Measurements from ENCODE around the gene UNC119.

Gene UNC119

GRCh38 chr17:28541439-28541838 lies 11.0 kb downstream of the UNC119 start:
- no peak overlapping the region for H3K4me3 ChIP-seq (ENCODE audit: low read depth, low read length)
- TF ChIP-seq CTCF (IDR thresholded peaks at IDR 0.05; ENCODE audit: low read depth, low read length, missing control alignments): no peak
- DNase-seq (ENCODE audit: low read depth): no peak

DNA sequence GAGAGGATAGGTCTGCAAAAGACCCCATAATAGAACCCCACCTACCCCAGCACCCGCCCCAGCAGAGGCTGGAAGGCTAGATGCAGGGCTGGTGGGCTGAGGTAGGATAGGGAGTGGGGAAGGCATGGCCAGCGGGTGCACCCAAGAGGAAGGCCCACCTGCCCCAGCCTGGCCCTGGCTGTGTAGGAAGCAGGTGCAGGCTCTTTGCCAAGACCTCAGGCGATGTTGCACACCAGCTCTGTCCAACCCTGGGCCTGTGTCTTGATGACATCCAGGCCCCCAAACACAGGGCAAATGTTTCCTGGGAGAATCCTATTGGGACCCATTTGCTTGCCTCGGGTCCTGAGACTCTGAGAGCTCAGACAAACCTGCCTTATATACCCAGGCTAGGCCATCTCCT lies 12.2 kb downstream of the UNC119 start:
- TF ChIP-seq CTCF (IDR thresholded peaks at IDR 0.05; ENCODE audit: low read depth, low read length, missing control alignments): no peak
- H3K4me3 ChIP-seq (ENCODE audit: low read depth, low read length): no peak overlapping the region
- no peak for DNase-seq (ENCODE audit: low read depth)

- no peak for TF ChIP-seq CTCF (IDR thresholded peaks at IDR 0.05; ENCODE audit: low read depth, low read length, missing control alignments)
- H3K4me3 ChIP-seq (ENCODE audit: low read depth, low read length): no peak overlapping the region
- DNase-seq (ENCODE audit: low read depth): no peak
Observed at GRCh38 chr17:28538296-28538895, 14.0 kb downstream of the UNC119 start.

DNA sequence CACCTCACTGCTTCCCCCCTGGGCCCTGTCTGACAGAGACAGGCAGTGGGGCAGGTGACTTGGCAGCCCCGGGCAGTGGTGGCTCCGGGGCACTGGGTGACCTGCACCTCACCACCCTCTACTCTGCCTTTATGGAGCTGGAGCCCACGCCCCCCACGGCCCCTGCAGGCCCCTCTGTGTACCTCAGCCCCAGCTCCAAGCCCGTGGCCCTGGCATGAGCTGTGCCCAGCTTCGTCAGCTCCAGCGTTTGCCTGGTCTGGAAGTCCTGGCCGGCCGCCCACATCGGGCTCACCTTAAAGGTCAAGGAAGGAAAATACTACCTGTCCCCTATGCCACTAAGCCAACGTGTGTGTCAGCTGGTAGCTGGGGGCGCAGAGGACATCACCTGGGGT lies 15.2 kb downstream of the UNC119 start:
- DNase-seq (ENCODE audit: low read depth): no peak
- no peak overlapping the region for H3K4me3 ChIP-seq (ENCODE audit: low read depth, low read length)
- no peak for TF ChIP-seq CTCF (IDR thresholded peaks at IDR 0.05; ENCODE audit: low read depth, low read length, missing control alignments)

GRCh38 chr17:28536532-28537218 lies 15.7 kb downstream of the UNC119 start:
- no peak for TF ChIP-seq CTCF (IDR thresholded peaks at IDR 0.05; ENCODE audit: low read depth, low read length, missing control alignments)
- H3K4me3 ChIP-seq (ENCODE audit: low read depth, low read length): no peak overlapping the region
- DNase-seq (ENCODE audit: low read depth): no peak

DNA sequence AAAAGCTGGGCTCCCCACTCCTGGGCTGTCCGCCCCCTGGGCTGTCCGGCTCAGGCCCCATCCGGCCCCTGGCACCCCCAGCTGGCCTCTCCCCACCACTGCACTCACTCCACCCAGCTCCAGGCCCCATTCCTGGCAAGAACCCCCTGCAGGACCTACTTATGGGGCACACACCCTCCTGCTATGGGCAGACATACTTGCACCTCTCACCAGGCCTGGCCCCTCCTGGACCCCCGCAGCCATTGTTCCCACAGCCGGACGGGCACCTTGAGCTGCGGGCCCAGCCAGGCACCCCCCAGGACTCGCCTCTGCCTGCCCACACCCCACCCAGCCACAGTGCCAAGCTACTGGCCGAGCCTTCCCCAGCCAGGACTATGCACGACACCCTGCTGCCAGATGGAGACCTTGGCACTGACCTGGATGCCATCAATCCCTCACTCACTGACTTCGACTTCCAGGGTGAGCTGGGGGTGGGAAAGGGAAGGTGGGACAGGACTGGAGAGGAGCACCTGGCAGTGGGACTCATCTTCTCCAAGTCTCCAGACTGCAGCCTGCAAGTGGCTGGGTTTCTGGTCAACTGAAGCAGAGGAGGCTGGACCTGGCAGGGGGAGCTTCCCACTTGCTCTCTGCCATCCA lies 17.6 kb downstream of the UNC119 start:
- no peak for TF ChIP-seq CTCF (IDR thresholded peaks at IDR 0.05; ENCODE audit: low read depth, low read length, missing control alignments)
- no peak for DNase-seq (ENCODE audit: low read depth)

More for the DNA sequence above, 17.6 kb downstream of the UNC119 start:
- H3K4me3 ChIP-seq (ENCODE audit: low read depth, low read length): no peak overlapping the region

Measured in GM12864 (cell line).